HG02938 (cell line): ENCODE results near the gene XPR1.
A peak's percentile ranks its signal among the peaks of the same experiment; 100 is the strongest.

ENCODE experiments used
- ATAC-seq: cut with Tn5 transposase; IDR thresholded peaks from one replicate; pipeline ENCODE4 v1.9.1; 2021; ENCODE audit warnings: mild to moderate bottlenecking, moderate library complexity; ENCODE audit not compliant: unreplicated experiment

The XPR1 gene

DNA sequence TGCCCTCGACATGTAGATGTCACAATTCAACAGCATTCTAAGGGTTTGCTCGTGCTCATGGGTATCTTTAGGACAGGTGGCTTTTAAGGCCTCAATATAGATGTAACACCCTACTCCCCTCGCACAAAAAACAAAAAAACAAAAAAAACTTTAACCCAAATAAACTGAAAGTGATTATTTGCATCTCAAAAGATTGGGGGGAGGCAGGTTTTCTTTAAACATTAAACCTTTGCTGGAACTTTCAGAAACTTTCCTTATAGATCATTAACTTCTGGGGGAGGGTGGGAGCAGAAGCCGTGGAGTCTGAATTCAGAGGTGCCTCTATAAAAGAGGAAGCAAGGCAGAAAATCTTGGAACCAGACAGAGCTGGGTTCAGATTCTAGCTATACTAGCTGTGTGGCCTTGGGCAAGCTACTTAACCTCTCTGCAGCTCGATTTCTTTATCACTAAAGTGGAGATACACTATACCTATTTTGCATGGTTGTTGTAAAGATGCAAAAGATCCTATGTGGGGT is 277.7 kb downstream of the XPR1 start:
- peak; percentile 54 for ATAC-seq

DNA sequence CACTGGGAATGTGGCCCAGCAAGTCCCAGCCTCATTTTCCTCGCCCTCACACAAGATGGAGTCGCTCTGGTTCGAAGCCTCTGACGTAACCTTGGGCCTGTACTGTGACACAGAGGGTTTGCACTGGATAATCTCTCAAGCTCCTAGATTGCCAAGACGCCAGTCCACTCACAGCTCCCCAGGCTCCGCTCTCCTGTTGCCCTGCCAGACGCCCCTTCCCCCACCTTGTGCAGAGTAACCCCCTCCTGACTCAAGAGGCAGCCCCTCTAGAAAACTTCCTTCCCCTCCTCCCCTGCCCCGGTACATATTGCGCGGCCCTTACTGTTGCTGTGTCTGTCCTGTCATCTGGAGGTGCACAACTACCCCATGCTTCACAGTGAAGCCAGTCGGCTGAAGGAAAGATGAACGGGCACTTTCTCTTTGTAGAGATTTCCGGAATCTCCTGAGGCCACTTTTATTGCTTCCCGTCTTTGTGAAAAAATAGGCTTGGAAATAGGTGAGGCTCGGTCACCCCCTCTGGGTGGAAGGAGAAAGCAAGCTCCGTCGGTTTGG is 279.9 kb downstream of the XPR1 start:
- no peak for ATAC-seq

GRCh38 chr1:180912211-180912800 is 280.5 kb downstream of the XPR1 start:
- no peak for ATAC-seq

- no peak for ATAC-seq
Measured at GRCh38 chr1:180912801-180913565, 281.2 kb downstream of the XPR1 start, which contains the start of gene KIAA1614. Gene KIAA1614, plus strand, starts transcription at chr1:180912897. Its CDS starts 347 bp downstream, at chr1:180913244.

- no peak for ATAC-seq
Measured at GRCh38 chr1:180915426-180915965, 283.7 kb downstream of the XPR1 start.

DNA sequence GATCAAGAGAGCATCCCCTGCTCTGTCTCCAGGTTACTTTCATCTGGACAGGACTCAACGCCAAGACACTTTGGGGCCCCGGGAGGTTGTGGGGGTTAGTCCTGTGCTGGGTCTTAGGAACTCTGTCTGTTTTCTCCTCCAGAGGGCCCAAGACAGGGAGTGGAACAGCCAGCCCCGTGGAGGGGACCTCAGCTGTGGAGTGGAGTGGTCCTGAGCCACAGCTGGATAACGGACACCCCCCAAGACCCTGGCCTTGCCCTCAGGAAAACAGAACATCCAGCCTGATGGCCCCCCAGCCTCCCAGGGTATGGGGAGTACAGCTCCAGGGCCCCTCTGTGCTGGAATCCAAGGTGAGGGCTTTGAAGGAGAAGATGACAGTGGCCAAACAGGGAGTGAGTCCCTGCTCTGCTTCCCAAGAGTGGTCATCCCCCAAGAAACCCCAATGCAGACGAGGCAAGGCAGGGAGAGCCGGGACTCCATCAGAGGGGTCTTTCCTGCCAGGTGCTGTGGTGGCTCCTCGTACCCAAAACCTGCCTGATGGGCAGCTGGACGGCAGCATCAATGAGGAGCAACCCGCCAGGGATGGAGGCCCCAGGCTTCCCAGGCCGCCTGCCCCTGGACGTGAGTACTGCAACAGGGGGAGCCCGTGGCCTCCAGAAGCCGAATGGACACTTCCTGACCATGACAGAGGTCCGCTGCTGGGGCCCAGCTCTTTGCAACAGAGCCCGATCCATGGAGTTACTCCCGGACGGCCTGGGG is 284.4 kb downstream of the XPR1 start:
- ATAC-seq, result no peak

- no peak for ATAC-seq
Measured at GRCh38 chr1:180916771-180917170, 284.9 kb downstream of the XPR1 start.

DNA sequence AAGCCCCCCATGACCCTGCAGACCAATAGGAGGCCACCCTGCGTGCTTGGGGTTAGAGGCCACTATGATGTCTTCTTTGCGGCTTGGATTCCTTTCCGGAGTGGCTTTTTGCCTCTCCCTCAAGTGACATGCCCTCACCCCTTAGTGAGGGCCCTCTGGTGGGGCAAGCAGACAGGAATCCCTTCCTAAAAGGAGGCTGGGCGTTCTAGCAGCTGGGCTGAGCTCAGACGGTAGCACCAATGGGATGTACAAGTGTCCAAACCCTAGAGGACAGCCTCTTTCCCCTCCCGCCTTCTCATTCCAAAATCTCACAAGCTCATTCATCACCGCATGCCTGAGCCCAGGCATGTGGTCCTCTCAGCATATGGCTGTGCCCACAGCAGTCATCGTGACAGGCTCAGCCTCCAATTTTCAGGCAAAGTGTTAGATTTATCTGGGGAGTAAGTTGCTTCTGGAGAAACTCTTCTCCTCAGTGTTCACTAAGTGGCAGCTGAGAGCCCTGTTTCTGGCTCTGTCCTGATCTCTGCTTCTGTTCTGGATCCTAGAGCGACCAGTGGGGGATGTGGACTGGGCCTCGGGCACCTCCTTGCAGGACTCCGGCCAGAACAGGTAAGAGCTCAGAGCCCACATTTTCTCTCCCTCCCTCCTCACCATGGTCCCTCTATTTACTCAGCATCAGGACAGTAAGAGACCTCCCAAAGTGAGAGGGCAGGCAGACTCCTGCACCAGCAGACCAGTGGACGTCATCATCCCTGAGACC is 285.7 kb downstream of the XPR1 start:
- no peak for ATAC-seq

GRCh38 chr1:180918519-180918918 is 286.7 kb downstream of the XPR1 start:
- no peak for ATAC-seq

- ATAC-seq, result no peak
Measured at GRCh38 chr1:180919183-180919700, 287.4 kb downstream of the XPR1 start.

DNA sequence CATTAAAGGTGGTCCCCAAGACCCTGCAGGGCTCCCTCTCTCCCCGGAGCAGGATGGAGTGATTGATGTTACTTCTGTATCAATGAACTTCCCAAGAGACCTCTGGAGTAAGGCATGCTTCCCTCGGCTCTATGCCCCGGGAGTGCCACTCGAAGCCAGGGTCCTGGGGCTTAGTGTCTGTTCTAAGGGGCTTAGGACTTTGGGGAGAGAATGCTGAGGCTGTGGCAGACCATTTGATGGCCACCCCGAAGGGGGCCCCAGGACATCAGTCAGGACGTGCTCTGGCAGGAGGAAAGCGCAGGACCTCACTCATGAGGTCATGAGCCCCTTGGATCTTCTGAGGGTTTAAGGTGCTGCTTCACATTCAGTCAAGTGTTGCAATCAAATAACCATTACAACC is 288.4 kb downstream of the XPR1 start:
- no peak for ATAC-seq

- ATAC-seq, result no peak
Measured at GRCh38 chr1:180920702-180921101, 288.9 kb downstream of the XPR1 start.

GRCh38 chr1:180921386-180921785 is 289.6 kb downstream of the XPR1 start:
- no peak for ATAC-seq

GRCh38 chr1:180921891-180922630 is 290.2 kb downstream of the XPR1 start:
- ATAC-seq, result no peak

GRCh38 chr1:180922631-180923015 is 290.8 kb downstream of the XPR1 start:
- no peak for ATAC-seq

GRCh38 chr1:180923021-180923841 is 291.4 kb downstream of the XPR1 start:
- no peak for ATAC-seq

DNA sequence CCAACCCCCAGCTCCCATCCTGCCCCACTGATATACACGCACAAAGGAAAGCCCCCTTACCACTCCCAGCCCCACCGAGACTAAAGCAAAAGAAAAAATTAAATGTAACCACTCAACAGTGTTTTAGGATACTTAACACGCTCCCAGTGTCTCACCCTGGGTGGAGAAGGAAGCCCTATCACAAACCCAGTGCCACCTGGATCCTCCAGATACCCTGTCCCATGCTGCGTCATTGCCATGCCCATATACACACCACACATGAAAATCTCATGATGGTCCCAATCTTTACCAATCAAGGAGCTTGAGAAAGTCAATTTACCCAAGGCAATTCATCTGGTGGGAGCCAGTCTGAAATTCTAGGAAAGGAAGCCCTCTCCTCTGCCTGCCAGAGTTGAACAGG is 292.1 kb downstream of the XPR1 start:
- no peak for ATAC-seq

DNA sequence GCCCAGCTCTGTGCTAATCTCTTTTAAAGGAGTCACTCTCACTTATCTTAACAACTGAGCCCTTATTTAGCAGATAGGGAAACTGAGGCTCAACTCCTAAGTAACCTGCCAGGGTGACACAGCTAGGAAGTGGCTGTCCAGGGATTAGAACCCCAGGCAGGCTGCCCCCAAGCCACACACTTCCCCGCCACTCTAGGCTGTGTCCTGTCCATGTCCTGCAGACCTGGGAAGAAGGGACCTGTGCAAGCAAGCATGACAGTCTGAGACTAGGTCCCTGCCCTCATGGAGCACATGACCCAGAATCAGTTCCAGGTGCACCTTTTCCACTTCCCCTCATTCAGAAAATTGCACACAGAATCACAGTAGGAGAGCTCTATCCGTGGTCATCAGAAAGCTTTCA is 293.1 kb downstream of the XPR1 start:
- ATAC-seq, result no peak
